Upper lobe of left lung (tissue), 6 donors: ENCODE measurements around the gene CUBN. TPM values are rescaled to one million over a fixed set of nuclear protein-coding genes. Genes with fewer than 3 reads are reported as not detected.
A peak's percentile ranks its signal among the peaks of the same experiment; 100 is the strongest.

Source experiments
- ATAC-seq, 2 donors: fragments of 200-7000 bp; cut with Tn5 transposase; one replicate each; pipeline ENCODE4 v1.9.1; 2022; ENCODE audit warnings: mild to moderate bottlenecking in 2 of 2, moderate library complexity in 2 of 2; ENCODE audit not compliant: low FRiP score in 2 of 2
- DNase-seq, 2 donors: peaks; one replicate each; pipeline ENCODE4 v3.0.0-alpha.2; 2019 to 2020
- H3K27ac ChIP-seq, 4 donors: fragments of 200-600 bp; sonication (generic); one replicate each; pipeline ENCODE4 v1.5.1; 2016 to 2019
- H3K27me3 ChIP-seq, 4 donors: fragments of 200-600 bp; sonication (generic); one replicate each; pipeline ENCODE4 v1.5.1; 2017 to 2019
- H3K36me3 ChIP-seq, 4 donors: fragments of 200-600 bp; sonication (generic); one replicate each; pipeline ENCODE4 v1.5.1; 2016 to 2019
- H3K4me1 ChIP-seq, 4 donors: fragments of 200-600 bp; sonication (generic); one replicate each; pipeline ENCODE4 v1.5.1; 2018 to 2019
- H3K4me3 ChIP-seq, 4 donors: fragments of 200-600 bp; sonication (generic); one replicate each; pipeline ENCODE4 v1.5.1; 2017 to 2019; ENCODE audit warnings: mild to moderate bottlenecking in 2 of 4, moderate library complexity in 1 of 4
- H3K9me3 ChIP-seq, 4 donors: fragments of 200-600 bp; sonication (generic); one replicate each; pipeline ENCODE4 v1.5.1; 2018 to 2019
- EP300 ChIP-seq, 4 donors: sonication (generic); formaldehyde crosslinking; IDR thresholded peaks; one replicate each; pipeline ENCODE4 v1.5.1; 2017; ENCODE audit warnings: antibody characterized with exemption in 4 of 4, control low read depth in 2 of 4
- POLR2A ChIP-seq, 4 donors: fragments of 450-650 bp; IDR thresholded peaks; one replicate each; pipeline ENCODE4 v1.5.1; 2016 to 2017; ENCODE audit warnings: antibody characterized with exemption in 4 of 4, mild to moderate bottlenecking in 2 of 4
- POLR2AphosphoS5 ChIP-seq, 2 donors: sonication (generic); formaldehyde crosslinking; IDR thresholded peaks; one replicate each; pipeline ENCODE4 v1.5.1; 2017; ENCODE audit warnings: antibody characterized with exemption in 2 of 2
- WGBS, 2 donors: methylation state at CpG; one replicate each; pipeline ENCODE4 v1.1.5; 2017 to 2018; 5-methylcytosine and 5-hydroxymethylcytosine counted together
- total RNA-seq, 6 donors: library from RNA; depleted of rRNA in 4 of 6; stranded (reverse); fragments of >200 nt in 4 of 6; gene quantifications; one replicate each; pipeline versions ENCODE4 v1.1.0 to v1.2.1, GENCODE V29; 2016 to 2021
- TF ChIP-seq, protein P1 (sequence below), 6 experiments: fragments of 450-650 bp in 4 of 6; fragments of 200-600 bp in 2 of 6; sonication (generic) in 2 of 6; IDR thresholded peaks; one replicate each; pipeline ENCODE4 v1.5.1; 2016 to 2019; ENCODE audit warnings: antibody characterized with exemption in 6 of 6
- donor health status: DM: no; HTN: no; CAD: no; lungs with moderate emphysema.
- donor health status: DM: no; HTN: yes; CAD: no; lungs with severe emphysema.

CUBN gene
- total RNA-seq, 6 donors from 2014 or later: 1.0 to 9.4 (median 5.3) TPM

DNA sequence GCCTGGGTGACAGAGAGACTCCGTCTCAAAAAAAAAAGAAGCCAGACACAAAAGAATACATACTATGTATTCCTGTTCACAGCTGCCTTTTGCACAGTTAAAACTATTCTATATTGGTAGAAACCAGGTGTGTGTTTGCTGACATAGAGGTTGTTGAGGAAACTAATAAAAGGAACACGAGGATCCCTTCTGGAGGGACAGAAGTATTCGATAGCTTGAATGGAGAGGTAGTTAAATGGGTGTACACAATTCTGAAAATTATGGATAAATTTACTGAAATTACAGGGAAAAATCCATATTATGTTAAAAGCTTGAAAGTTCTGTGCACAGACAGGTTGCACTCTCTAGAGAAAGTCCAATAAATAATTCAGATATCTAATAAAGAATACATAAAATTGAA lies 71.5 kb downstream of the CUBN start:
- H3K27me3 ChIP-seq: no peaks in the 10 kb centered on the region
- DNase-seq (no peak), ATAC-seq (no peak)
- 80 to 96% methylated on average over 3 of the region's 3 CpGs for WGBS, 2 donors
- no peaks in the 10 kb centered on the region for H3K36me3 ChIP-seq
- no peak overlapping the region for H3K4me3 ChIP-seq
- TF ChIP-seq POLR2AphosphoS5 (IDR thresholded peaks at IDR 0.05) (no peak), POLR2A (IDR thresholded peaks at IDR 0.05) (no peak), EP300 (IDR thresholded peaks at IDR 0.05) (no peak)
- TF ChIP-seq, protein P1, sequence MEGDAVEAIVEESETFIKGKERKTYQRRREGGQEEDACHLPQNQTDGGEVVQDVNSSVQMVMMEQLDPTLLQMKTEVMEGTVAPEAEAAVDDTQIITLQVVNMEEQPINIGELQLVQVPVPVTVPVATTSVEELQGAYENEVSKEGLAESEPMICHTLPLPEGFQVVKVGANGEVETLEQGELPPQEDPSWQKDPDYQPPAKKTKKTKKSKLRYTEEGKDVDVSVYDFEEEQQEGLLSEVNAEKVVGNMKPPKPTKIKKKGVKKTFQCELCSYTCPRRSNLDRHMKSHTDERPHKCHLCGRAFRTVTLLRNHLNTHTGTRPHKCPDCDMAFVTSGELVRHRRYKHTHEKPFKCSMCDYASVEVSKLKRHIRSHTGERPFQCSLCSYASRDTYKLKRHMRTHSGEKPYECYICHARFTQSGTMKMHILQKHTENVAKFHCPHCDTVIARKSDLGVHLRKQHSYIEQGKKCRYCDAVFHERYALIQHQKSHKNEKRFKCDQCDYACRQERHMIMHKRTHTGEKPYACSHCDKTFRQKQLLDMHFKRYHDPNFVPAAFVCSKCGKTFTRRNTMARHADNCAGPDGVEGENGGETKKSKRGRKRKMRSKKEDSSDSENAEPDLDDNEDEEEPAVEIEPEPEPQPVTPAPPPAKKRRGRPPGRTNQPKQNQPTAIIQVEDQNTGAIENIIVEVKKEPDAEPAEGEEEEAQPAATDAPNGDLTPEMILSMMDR (IDR thresholded peaks at IDR 0.05): no peak
- H3K9me3 ChIP-seq: no peaks in the 10 kb centered on the region
- H3K27ac ChIP-seq: no peak overlapping the region
- peaks cover 0 to 6% (median 0%) of the 10 kb centered on the region in 4 donors for H3K4me1 ChIP-seq

GRCh38 chr10:17056781-17057428 lies 72.7 kb downstream of the CUBN start:
- no peak for DNase-seq
- 76 to 78% methylated on average over 6 of the region's 6 CpGs for WGBS, 2 donors
- ATAC-seq: peak in 1 of 2 donors; percentile 29
- Histone ChIP-seq H3K27ac (no peak overlapping the region), H3K4me3 (no peak overlapping the region), H3K36me3 (no peaks in the 10 kb centered on the region), H3K9me3 (no peaks in the 10 kb centered on the region), H3K4me1 (no peaks in the 10 kb centered on the region), H3K27me3 (no peaks in the 10 kb centered on the region)
- TF ChIP-seq POLR2AphosphoS5 (IDR thresholded peaks at IDR 0.05): no peak

DNA sequence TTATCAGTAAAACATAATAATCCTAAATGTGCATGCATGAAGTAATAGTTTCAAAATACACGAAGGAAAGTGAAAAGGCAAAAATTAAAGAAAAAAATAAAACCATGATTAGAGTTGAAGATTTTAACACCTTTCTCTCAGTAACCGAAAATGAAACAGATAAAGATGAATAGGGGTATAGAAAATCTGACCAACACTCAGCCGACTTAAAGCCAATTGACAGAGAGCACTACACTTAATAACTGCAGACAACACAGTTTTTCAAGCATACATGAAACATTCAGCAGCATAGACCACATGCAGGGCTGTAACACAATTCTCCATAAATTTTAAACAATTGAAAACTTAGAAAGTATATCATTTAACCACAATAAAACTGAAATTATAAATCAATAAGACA lies 76.1 kb downstream of the CUBN start:
- peaks cover 0 to 6% (median 0%) of the 10 kb centered on the region in 4 donors for H3K4me1 ChIP-seq
- no peak overlapping the region for H3K4me3 ChIP-seq
- ATAC-seq (no peak), DNase-seq (no peak)
- H3K36me3 ChIP-seq: no peaks in the 10 kb centered on the region
- no peak overlapping the region for H3K27ac ChIP-seq
- H3K9me3 ChIP-seq: no peaks in the 10 kb centered on the region
- TF ChIP-seq, protein P1 (IDR thresholded peaks at IDR 0.05): no peak
- TF ChIP-seq EP300 (IDR thresholded peaks at IDR 0.05) (no peak), POLR2A (IDR thresholded peaks at IDR 0.05) (no peak), POLR2AphosphoS5 (IDR thresholded peaks at IDR 0.05) (no peak)
- H3K27me3 ChIP-seq: no peaks in the 10 kb centered on the region
- WGBS, 2 donors: 89 to 92% methylated on average over 3 of the region's 3 CpGs

DNA sequence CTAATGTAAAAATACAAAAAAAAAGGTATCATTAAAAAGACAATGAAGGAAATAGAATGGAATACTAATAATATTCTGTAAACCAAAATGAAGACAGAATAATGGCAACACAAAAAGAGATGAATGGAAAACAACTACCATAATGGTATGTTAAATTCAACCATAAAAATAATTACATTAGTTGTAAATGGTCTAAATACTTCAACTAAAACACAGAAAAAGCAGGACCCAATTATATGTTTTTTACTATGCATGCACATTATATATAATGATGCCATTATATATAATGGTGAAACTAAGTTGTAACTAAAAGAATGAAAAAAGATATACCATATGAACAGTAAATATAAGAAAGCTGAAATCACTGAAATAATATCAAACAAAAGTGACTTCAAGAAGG lies 76.5 kb downstream of the CUBN start:
- Histone ChIP-seq H3K4me1 (peaks cover 0 to 6% (median 0%) of the 10 kb centered on the region in 4 donors), H3K4me3 (no peak overlapping the region), H3K27ac (no peak overlapping the region), H3K9me3 (no peaks in the 10 kb centered on the region), H3K36me3 (no peaks in the 10 kb centered on the region), H3K27me3 (no peaks in the 10 kb centered on the region)
- no peak for DNase-seq
- TF ChIP-seq POLR2AphosphoS5 (IDR thresholded peaks at IDR 0.05) (no peak), EP300 (IDR thresholded peaks at IDR 0.05) (no peak), POLR2A (IDR thresholded peaks at IDR 0.05) (no peak)
- TF ChIP-seq, protein P1 (IDR thresholded peaks at IDR 0.05): no peak
- ATAC-seq: no peak

DNA sequence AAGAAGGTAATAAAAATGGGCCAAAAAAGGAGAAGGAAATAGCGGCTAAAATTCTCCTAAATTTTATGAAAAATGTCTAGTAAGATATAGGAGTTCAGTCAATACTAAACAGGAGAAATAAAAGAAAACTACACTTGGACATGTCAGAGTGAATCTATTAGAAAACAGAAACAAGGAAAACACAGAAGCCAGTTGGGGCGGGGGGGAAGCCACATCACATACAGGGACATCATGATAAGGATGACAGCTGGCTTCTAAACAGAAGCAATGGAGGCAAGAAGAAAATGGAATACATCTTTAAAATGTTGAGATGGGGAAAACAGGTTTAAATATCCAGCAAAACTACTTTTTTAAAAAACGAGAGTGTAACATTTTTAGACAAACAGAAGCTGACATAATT lies 77.8 kb downstream of the CUBN start:
- H3K4me3 ChIP-seq: no peak overlapping the region
- H3K27me3 ChIP-seq: no peaks in the 10 kb centered on the region
- H3K4me1 ChIP-seq: peaks cover 0 to 6% (median 0%) of the 10 kb centered on the region in 4 donors
- H3K27ac ChIP-seq: no peak overlapping the region
- 92 to 99% methylated on average over 3 of the region's 3 CpGs for WGBS, 2 donors
- H3K9me3 ChIP-seq: no peaks in the 10 kb centered on the region
- ATAC-seq (no peak), DNase-seq (no peak)
- H3K36me3 ChIP-seq: no peaks in the 10 kb centered on the region
- TF ChIP-seq POLR2A (IDR thresholded peaks at IDR 0.05): no peak
- TF ChIP-seq EP300 (IDR thresholded peaks at IDR 0.05): no peak
- TF ChIP-seq POLR2AphosphoS5 (IDR thresholded peaks at IDR 0.05): no peak
- TF ChIP-seq, protein P1 (IDR thresholded peaks at IDR 0.05): no peak
